Measurements from ENCODE around the gene SCO2. TPM values are rescaled to one million over a fixed set of nuclear protein-coding genes. Genes with fewer than 3 reads are reported as not detected.

SCO2 gene
- total RNA-seq, 4 donors from 2014 or later, result 1.2 to 6.3 (median 4.5) TPM; not detected in 1

- TF ChIP-seq CTCF (IDR thresholded peaks at IDR 0.05) (no peak), POLR2A (IDR thresholded peaks at IDR 0.05) (no peak)
- Histone ChIP-seq H3K27ac (peak overlapping the region in 2 of 4 donors; percentile 49 to 69), H3K36me3 (no peaks in the 10 kb centered on the region), H3K27me3 (peaks cover 0 to 20% of the 10 kb centered on the region in 2 donors), H3K9me3 (no peaks in the 10 kb centered on the region), H3K4me1 (peaks cover 0 to 41% (median 20%) of the 10 kb centered on the region in 4 donors), H3K4me3 (no peak overlapping the region)
- DNase-seq, result peak in 2 of 3 donors; percentile 75 to 78
Observed at GRCh38 chr22:50485221-50486131, 39.9 kb downstream of the SCO2 start.

- H3K9me3 ChIP-seq, result no peaks in the 10 kb centered on the region
- H3K36me3 ChIP-seq, result no peaks in the 10 kb centered on the region
- H3K4me1 ChIP-seq, result peaks cover 0 to 41% (median 20%) of the 10 kb centered on the region in 4 donors
- peak overlapping the region in 3 of 4 donors; percentile 48 to 79 (median 69) for H3K27ac ChIP-seq
- H3K27me3 ChIP-seq, result peaks cover 0 to 22% of the 10 kb centered on the region in 2 donors
- TF ChIP-seq POLR2A (IDR thresholded peaks at IDR 0.05) (no peak), CTCF (IDR thresholded peaks at IDR 0.05) (peak in 2 of 6 experiments; percentile 17 to 18)
- DNase-seq, result peak; percentile 77 to 83 (median 79)
- peak overlapping the region in 1 of 4 donors; percentile 5 for H3K4me3 ChIP-seq
Observed at GRCh38 chr22:50483977-50484853, 41.2 kb downstream of the SCO2 start.

- H3K4me1 ChIP-seq, result peaks cover 0 to 41% (median 20%) of the 10 kb centered on the region in 4 donors
- no peak for DNase-seq
- peak overlapping the region in 1 of 4 donors; percentile 79 for H3K27ac ChIP-seq
- no peaks in the 10 kb centered on the region for H3K9me3 ChIP-seq
- TF ChIP-seq POLR2A (IDR thresholded peaks at IDR 0.05) (no peak), CTCF (IDR thresholded peaks at IDR 0.05) (no peak)
- no peaks in the 10 kb centered on the region for H3K36me3 ChIP-seq
- H3K27me3 ChIP-seq, result peaks cover 0 to 22% of the 10 kb centered on the region in 2 donors
- peak overlapping the region in 1 of 4 donors; percentile 5 for H3K4me3 ChIP-seq
Observed at GRCh38 chr22:50483556-50483955, 41.8 kb downstream of the SCO2 start.

GRCh38 chr22:50483106-50483505 lies 42.3 kb downstream of the SCO2 start:
- no peaks in the 10 kb centered on the region for H3K9me3 ChIP-seq
- no peak for TF ChIP-seq CTCF (IDR thresholded peaks at IDR 0.05)
- TF ChIP-seq POLR2A (IDR thresholded peaks at IDR 0.05), result no peak
- no peak overlapping the region for H3K4me3 ChIP-seq
- DNase-seq, result no peak
- H3K27ac ChIP-seq, result peak overlapping the region in 1 of 4 donors; percentile 79
- peaks cover 0 to 41% (median 20%) of the 10 kb centered on the region in 4 donors for H3K4me1 ChIP-seq
- H3K36me3 ChIP-seq, result no peaks in the 10 kb centered on the region
- peaks cover 0 to 22% of the 10 kb centered on the region in 2 donors for H3K27me3 ChIP-seq

All from Peyer's patch (tissue), 4 donors.